CD14-positive monocyte (primary cell): ENCODE measurements around the gene RCAN2. TPM values are rescaled to one million over a fixed set of nuclear protein-coding genes. Genes with fewer than 3 reads are reported as not detected.

Source experiments
- DNase-seq, 3 donors: peaks; one replicate each; pipeline ENCODE4 v3.0.0-alpha.2; 2011 to 2022
- H2AFZ ChIP-seq: 2 replicates; pipeline ENCODE4 v1.6.0; 2012; ENCODE audit warnings: mild to moderate bottlenecking, low read depth, low read length, inconsistent platforms; ENCODE audit not compliant: insufficient read depth, poor library complexity, severe bottlenecking
- H3K27ac ChIP-seq, 2 donors: 1 replicate in 1 of 2; 2 replicates in 1 of 2; pipeline ENCODE4 v1.5.1; 2012 to 2013; ENCODE audit warnings: low read length in 2 of 2, control low read depth in 1 of 2, inconsistent platforms in 1 of 2, low read depth in 1 of 2, mild to moderate bottlenecking in 1 of 2
- H3K27me3 ChIP-seq, 2 donors: one replicate each; pipeline versions ENCODE4 v1.6.0 to v1.6.1; 2011 to 2013; ENCODE audit warnings: low read length in 2 of 2; ENCODE audit not compliant: control insufficient read depth in 2 of 2, insufficient read depth in 2 of 2
- H3K36me3 ChIP-seq, 2 donors: replicated peaks in 1 of 2; 1 replicate in 1 of 2; 2 replicates in 1 of 2; pipeline versions ENCODE4 v1.5.1 to v1.6.1; 2012 to 2013; ENCODE audit warnings: low read length in 2 of 2, control low read depth in 1 of 2, inconsistent platforms in 1 of 2, mild to moderate bottlenecking in 1 of 2; ENCODE audit not compliant: insufficient read depth in 2 of 2, control insufficient read depth in 1 of 2
- H3K4me1 ChIP-seq, 2 donors: 1 replicate in 1 of 2; 2 replicates in 1 of 2; pipeline versions ENCODE4 v1.5.1 to v1.6.1; 2012 to 2013; ENCODE audit warnings: low read length in 2 of 2, control low read depth in 1 of 2, inconsistent platforms in 1 of 2, mild to moderate bottlenecking in 1 of 2, moderate library complexity in 1 of 2; ENCODE audit not compliant: insufficient read depth in 2 of 2, control insufficient read depth in 1 of 2
- H3K4me2 ChIP-seq: replicated peaks from 2 replicates; pipeline ENCODE3; 2012; ENCODE audit warnings: low read length, moderate library complexity, mild to moderate bottlenecking; ENCODE audit not compliant: poor library complexity, severe bottlenecking; ENCODE audit errors: extremely low read depth
- H3K4me3 ChIP-seq, 3 experiments: fragments of 200-600 bp in 1 of 3; sonication (generic) in 1 of 3; replicated peaks in 1 of 3; 1 replicate in 2 of 3; 2 replicates in 1 of 3; pipeline ENCODE4 v1.5.1; 2011 to 2013; ENCODE audit warnings: low read length in 3 of 3, mild to moderate bottlenecking in 3 of 3, control low read depth in 2 of 3, low read depth in 2 of 3, inconsistent platforms in 1 of 3, moderate library complexity in 1 of 3
- H3K79me2 ChIP-seq: 2 replicates; pipeline ENCODE4 v1.6.0; 2012; ENCODE audit warnings: mild to moderate bottlenecking, control low read depth, inconsistent platforms, low read length, moderate library complexity; ENCODE audit not compliant: insufficient read depth
- H3K9ac ChIP-seq: 2 replicates; pipeline ENCODE4 v1.6.0; 2017; ENCODE audit warnings: low read length, mild to moderate bottlenecking; ENCODE audit not compliant: insufficient read depth, poor library complexity, severe bottlenecking
- H3K9me3 ChIP-seq, 2 donors: replicated peaks in 1 of 2; 1 replicate in 1 of 2; 2 replicates in 1 of 2; pipeline versions ENCODE4 v1.5.1 to v1.6.1; 2012 to 2013; ENCODE audit warnings: low read length in 2 of 2, control low read depth in 1 of 2; ENCODE audit not compliant: control insufficient read depth in 1 of 2, insufficient read depth in 1 of 2
- H4K20me1 ChIP-seq: 2 replicates; pipeline ENCODE4 v1.6.0; 2012; ENCODE audit warnings: mild to moderate bottlenecking, low read length, control low read depth, moderate library complexity; ENCODE audit not compliant: insufficient read depth
- H3K27ac Mint-ChIP-seq, 7 donors: one replicate each; pipeline ENCODE4 v1.8.0; 2020; ENCODE audit warnings: mild to moderate bottlenecking in 7 of 7, mixed read lengths in 7 of 7, moderate library complexity in 6 of 7, inconsistent platforms in 2 of 7
- H3K27me3 Mint-ChIP-seq, 3 donors: one replicate each; pipeline ENCODE4 v1.8.0; 2021 to 2022; ENCODE audit warnings: low read depth in 3 of 3, mild to moderate bottlenecking in 3 of 3, mixed read lengths in 3 of 3, moderate library complexity in 3 of 3, inconsistent platforms in 1 of 3
- H3K36me3 Mint-ChIP-seq, 2 donors: one replicate each; pipeline ENCODE4 v1.8.0; 2020; ENCODE audit warnings: mixed read lengths in 2 of 2, inconsistent platforms in 1 of 2, mild to moderate bottlenecking in 1 of 2
- H3K4me1 Mint-ChIP-seq: one replicate; pipeline ENCODE4 v1.8.0; 2020; ENCODE audit warnings: mild to moderate bottlenecking, mixed read lengths
- H3K4me3 Mint-ChIP-seq, 2 donors: one replicate each; pipeline ENCODE4 v1.8.0; 2020; ENCODE audit warnings: mild to moderate bottlenecking in 2 of 2, mixed read lengths in 2 of 2, moderate library complexity in 1 of 2
- H3K9me3 Mint-ChIP-seq, 7 donors: one replicate each; pipeline ENCODE4 v1.8.0; 2020 to 2022; ENCODE audit warnings: mixed read lengths in 7 of 7, mild to moderate bottlenecking in 6 of 7, moderate library complexity in 6 of 7, inconsistent platforms in 2 of 7
- CTCF ChIP-seq: fragments of 200-600 bp; IDR thresholded peaks from one replicate; pipeline ENCODE4 v1.8.0; 2022; ENCODE audit warnings: antibody characterized with exemption, mild to moderate bottlenecking
- WGBS: methylation state at CpG from one replicate; pipeline ENCODE4 v1.1.5; 2013; ENCODE audit warnings: missing lambda C conversion rate; ENCODE audit not compliant: insufficient coverage; 5-methylcytosine and 5-hydroxymethylcytosine counted together
- intact Hi-C, 2 donors: fragments of 100-400 bp; cut with micrococcal nuclease; formaldehyde crosslinking; loops; one replicate each; pipeline versions ENCODE4 v1.15.0 to v1.15.1; 2023
- polyA plus RNA-seq, 3 donors: library from polyadenylated mRNA; depleted of rRNA in 1 of 3; unstranded in 2 of 3; stranded (reverse) in 1 of 3; fragments of 300-500 nt in 2 of 3; fragments of >200 nt in 1 of 3; fragmentation: Illumina TruSeq in 2 of 3; gene quantifications; 1 replicate in 2 of 3; 2 replicates in 1 of 3; pipeline ENCODE4 v1.2.3, GENCODE V29; 2012 to 2021

Gene RCAN2
- polyA plus RNA-seq, 3 donors = not detected

GRCh38 chr6:46491628-46492547, 639 bp upstream of the RCAN2 start:
- no peaks in the 10 kb centered on the region for H3K36me3 ChIP-seq
- TF ChIP-seq CTCF = peak; percentile 17
- intact Hi-C loops = no loop called here
- H3K9ac ChIP-seq = peak overlapping the region; percentile 45
- Mint-ChIP-seq H3K9me3 (peaks cover 0 to 5% (median 0%) of the 10 kb centered on the region in 7 donors), H3K27me3 (peaks cover 55 to 70% (median 56%) of the 10 kb centered on the region in 3 donors), H3K4me3 (peak overlapping the region; percentile 69 to 90), H3K4me1 (peaks cover 9% of the 10 kb centered on the region), H3K27ac (no peak overlapping the region), H3K36me3 (peaks cover 3% of the 10 kb centered on the region in 2 donors)
- H4K20me1 ChIP-seq = no peaks in the 10 kb centered on the region
- peaks cover 58 to 71% of the 10 kb centered on the region in 2 donors for H3K27me3 ChIP-seq
- H3K4me3 ChIP-seq = peak overlapping the region; percentile 46 to 76 (median 48)
- peaks cover 7% of the 10 kb centered on the region in 2 donors for H3K4me1 ChIP-seq
- no peaks in the 10 kb centered on the region for H3K79me2 ChIP-seq
- DNase-seq = no peak
- H3K4me2 ChIP-seq = peak overlapping the region; percentile 89
- peaks cover 0 to 10% of the 10 kb centered on the region in 2 donors for H3K9me3 ChIP-seq
- peak overlapping the region; percentile 76 for H2AFZ ChIP-seq
- WGBS = 4% methylated on average over 23 of the region's 30 CpGs
- no peak overlapping the region for H3K27ac ChIP-seq

GRCh38 chr6:46490425-46491200, 636 bp downstream of the RCAN2 start:
- no peak for TF ChIP-seq CTCF
- no peaks in the 10 kb centered on the region for H4K20me1 ChIP-seq
- peak overlapping the region; percentile 89 for H3K4me2 ChIP-seq
- no peak overlapping the region for H3K27ac ChIP-seq
- no peaks in the 10 kb centered on the region for H3K79me2 ChIP-seq
- no peak for DNase-seq
- H3K4me1 ChIP-seq = peaks cover 7% of the 10 kb centered on the region in 2 donors
- H3K9ac ChIP-seq = no peak overlapping the region
- Mint-ChIP-seq H3K27me3 (peaks cover 55 to 68% (median 56%) of the 10 kb centered on the region in 3 donors), H3K4me1 (peaks cover 9% of the 10 kb centered on the region), H3K4me3 (peak overlapping the region; percentile 59 to 84), H3K36me3 (peaks cover 3% of the 10 kb centered on the region in 2 donors), H3K27ac (no peak overlapping the region), H3K9me3 (peaks cover 0 to 5% (median 0%) of the 10 kb centered on the region in 7 donors)
- no peaks in the 10 kb centered on the region for H3K36me3 ChIP-seq
- 14% methylated on average over 34 of the region's 56 CpGs for WGBS
- H3K4me3 ChIP-seq = peak overlapping the region in 1 of 3 experiments; percentile 76
- peaks cover 55 to 75% of the 10 kb centered on the region in 2 donors for H3K27me3 ChIP-seq
- peaks cover 0 to 10% of the 10 kb centered on the region in 2 donors for H3K9me3 ChIP-seq
- intact Hi-C loops = no loop called here
- no peak overlapping the region for H2AFZ ChIP-seq
